ENCODE data around the gene ENTHD1. TPM values are rescaled to one million over a fixed set of nuclear protein-coding genes. Genes with fewer than 3 reads are reported as not detected.

ENTHD1 gene
- total RNA-seq, 1 donor from 2014 or later, result not detected

DNA sequence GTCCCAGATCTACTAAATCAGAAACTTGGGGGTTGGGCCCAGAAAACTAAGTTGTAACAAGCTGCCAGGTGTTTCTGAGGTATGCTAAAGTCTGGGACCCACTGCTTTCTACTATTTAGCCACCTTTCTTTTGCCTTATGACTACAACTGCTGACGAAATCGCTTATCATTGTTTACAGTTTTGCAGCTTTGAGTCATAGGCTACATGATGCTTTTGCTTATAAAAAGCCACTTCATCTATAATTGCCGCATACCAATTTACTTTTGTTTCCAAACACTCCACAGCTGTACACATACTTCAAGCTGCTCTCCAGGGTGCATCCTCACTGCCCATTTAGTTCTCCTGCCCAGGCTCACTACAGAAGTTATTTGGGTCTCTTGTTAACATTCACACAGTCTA lies 144.7 kb downstream of the ENTHD1 start:
- Mint-ChIP-seq H3K4me1 (ENCODE audit: unreplicated experiment) (no peaks in the 10 kb centered on the region), H3K27ac (ENCODE audit: unreplicated experiment) (no peak overlapping the region), H3K27me3 (ENCODE audit: unreplicated experiment) (peaks cover 1% of the 10 kb centered on the region), H3K36me3 (ENCODE audit: low read depth, unreplicated experiment) (no peaks in the 10 kb centered on the region), H3K9me3 (ENCODE audit: unreplicated experiment) (no peaks in the 10 kb centered on the region), H3K4me3 (ENCODE audit: unreplicated experiment) (no peak overlapping the region)
- DNase-seq (ENCODE audit: low spot score), result no peak
- TF ChIP-seq, protein P1, sequence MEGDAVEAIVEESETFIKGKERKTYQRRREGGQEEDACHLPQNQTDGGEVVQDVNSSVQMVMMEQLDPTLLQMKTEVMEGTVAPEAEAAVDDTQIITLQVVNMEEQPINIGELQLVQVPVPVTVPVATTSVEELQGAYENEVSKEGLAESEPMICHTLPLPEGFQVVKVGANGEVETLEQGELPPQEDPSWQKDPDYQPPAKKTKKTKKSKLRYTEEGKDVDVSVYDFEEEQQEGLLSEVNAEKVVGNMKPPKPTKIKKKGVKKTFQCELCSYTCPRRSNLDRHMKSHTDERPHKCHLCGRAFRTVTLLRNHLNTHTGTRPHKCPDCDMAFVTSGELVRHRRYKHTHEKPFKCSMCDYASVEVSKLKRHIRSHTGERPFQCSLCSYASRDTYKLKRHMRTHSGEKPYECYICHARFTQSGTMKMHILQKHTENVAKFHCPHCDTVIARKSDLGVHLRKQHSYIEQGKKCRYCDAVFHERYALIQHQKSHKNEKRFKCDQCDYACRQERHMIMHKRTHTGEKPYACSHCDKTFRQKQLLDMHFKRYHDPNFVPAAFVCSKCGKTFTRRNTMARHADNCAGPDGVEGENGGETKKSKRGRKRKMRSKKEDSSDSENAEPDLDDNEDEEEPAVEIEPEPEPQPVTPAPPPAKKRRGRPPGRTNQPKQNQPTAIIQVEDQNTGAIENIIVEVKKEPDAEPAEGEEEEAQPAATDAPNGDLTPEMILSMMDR (IDR thresholded peaks at IDR 0.05; ENCODE audit: unreplicated experiment), result no peak

DNA sequence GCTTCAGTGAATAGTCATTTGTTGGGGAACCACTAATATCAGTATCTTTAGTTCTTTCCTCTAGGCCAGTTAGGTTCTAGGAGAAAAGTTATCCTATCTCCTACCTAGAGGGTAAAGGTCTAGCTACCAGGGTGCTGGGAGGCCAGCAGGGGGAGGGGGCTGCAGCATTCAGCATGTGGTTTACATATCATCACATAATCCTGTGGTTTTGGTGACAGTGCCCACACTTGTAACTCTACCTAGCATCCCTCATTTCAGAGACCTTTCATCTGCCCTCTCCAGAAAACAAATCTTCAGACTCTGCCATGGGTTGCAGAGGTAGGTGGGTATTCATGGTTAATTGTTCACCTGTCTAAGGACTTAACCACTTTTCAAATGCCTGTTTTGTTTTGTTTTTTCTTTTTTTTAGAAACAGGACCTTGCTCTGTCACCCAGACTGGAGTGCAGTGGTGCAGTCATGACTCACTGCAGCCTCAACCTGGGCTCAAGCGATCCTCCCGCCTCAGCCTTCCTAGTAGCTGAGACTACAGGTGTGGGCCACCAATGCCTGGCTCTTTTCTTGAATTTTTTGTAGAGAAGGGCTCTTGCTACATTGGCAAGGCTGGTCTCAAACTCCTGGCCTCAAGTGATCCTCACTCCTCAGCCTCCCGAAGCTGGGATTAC lies 146.8 kb downstream of the ENTHD1 start:
- no peak overlapping the region for H3K27ac Mint-ChIP-seq (ENCODE audit: unreplicated experiment)
- no peak overlapping the region for H3K4me3 Mint-ChIP-seq (ENCODE audit: unreplicated experiment)
- TF ChIP-seq, protein P1 (IDR thresholded peaks at IDR 0.05; ENCODE audit: unreplicated experiment), result no peak
- H3K4me1 Mint-ChIP-seq (ENCODE audit: unreplicated experiment), result no peaks in the 10 kb centered on the region
- DNase-seq (ENCODE audit: low spot score), result no peak
- no peaks in the 10 kb centered on the region for H3K9me3 Mint-ChIP-seq (ENCODE audit: unreplicated experiment)
- peaks cover 1% of the 10 kb centered on the region for H3K27me3 Mint-ChIP-seq (ENCODE audit: unreplicated experiment)
- H3K36me3 Mint-ChIP-seq (ENCODE audit: low read depth, unreplicated experiment), result no peaks in the 10 kb centered on the region

DNA sequence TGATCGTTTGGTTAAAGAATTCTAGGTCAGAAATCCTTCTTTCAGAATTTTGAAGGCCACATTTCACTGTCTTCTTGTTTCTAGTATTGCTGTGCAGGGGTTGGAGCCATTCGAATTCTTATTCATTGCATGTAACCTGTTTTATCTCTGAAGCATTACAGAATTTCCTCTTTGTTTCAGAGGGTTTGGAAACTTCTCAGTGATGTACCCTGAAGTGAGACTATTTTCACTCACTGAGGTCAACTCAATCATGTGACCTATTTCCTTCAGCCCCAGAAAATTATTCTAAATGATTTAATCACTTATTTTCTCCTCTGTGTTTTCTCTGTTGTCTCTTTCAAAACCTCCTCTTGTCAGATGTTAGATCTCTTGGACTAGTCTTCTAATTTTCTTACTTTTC lies 147.8 kb downstream of the ENTHD1 start:
- H3K27me3 Mint-ChIP-seq (ENCODE audit: unreplicated experiment), result peaks cover 1% of the 10 kb centered on the region
- H3K36me3 Mint-ChIP-seq (ENCODE audit: low read depth, unreplicated experiment), result no peaks in the 10 kb centered on the region
- no peak for DNase-seq (ENCODE audit: low spot score)
- H3K27ac Mint-ChIP-seq (ENCODE audit: unreplicated experiment), result no peak overlapping the region
- H3K4me3 Mint-ChIP-seq (ENCODE audit: unreplicated experiment), result no peak overlapping the region
- H3K9me3 Mint-ChIP-seq (ENCODE audit: unreplicated experiment), result no peaks in the 10 kb centered on the region
- TF ChIP-seq, protein P1 (IDR thresholded peaks at IDR 0.05; ENCODE audit: unreplicated experiment), result no peak
- H3K4me1 Mint-ChIP-seq (ENCODE audit: unreplicated experiment), result no peaks in the 10 kb centered on the region

DNA sequence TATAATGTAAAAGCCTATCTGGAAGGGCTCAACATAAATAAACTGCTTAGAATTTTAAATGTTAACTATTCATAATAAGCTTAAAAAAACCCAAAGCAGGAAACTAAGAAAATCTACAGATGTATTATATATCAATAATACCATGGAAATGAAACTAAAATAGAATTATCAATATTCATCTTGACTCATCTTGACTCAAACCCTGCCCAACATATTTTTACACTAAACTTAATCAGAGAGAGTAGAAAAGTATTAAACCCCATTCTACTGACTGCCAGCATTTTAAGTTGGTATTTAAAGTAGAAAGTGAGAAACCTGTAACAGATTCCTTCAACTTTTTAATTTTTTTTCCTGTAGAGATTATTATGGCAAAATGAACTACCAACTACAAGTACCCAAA lies 149.2 kb downstream of the ENTHD1 start:
- no peaks in the 10 kb centered on the region for H3K4me1 Mint-ChIP-seq (ENCODE audit: unreplicated experiment)
- H3K9me3 Mint-ChIP-seq (ENCODE audit: unreplicated experiment), result no peaks in the 10 kb centered on the region
- H3K36me3 Mint-ChIP-seq (ENCODE audit: low read depth, unreplicated experiment), result no peaks in the 10 kb centered on the region
- no peak for DNase-seq (ENCODE audit: low spot score)
- no peak overlapping the region for H3K27ac Mint-ChIP-seq (ENCODE audit: unreplicated experiment)
- TF ChIP-seq, protein P1 (IDR thresholded peaks at IDR 0.05; ENCODE audit: unreplicated experiment), result no peak
- H3K4me3 Mint-ChIP-seq (ENCODE audit: unreplicated experiment), result no peak overlapping the region
- H3K27me3 Mint-ChIP-seq (ENCODE audit: unreplicated experiment), result peaks cover 1% of the 10 kb centered on the region

DNA sequence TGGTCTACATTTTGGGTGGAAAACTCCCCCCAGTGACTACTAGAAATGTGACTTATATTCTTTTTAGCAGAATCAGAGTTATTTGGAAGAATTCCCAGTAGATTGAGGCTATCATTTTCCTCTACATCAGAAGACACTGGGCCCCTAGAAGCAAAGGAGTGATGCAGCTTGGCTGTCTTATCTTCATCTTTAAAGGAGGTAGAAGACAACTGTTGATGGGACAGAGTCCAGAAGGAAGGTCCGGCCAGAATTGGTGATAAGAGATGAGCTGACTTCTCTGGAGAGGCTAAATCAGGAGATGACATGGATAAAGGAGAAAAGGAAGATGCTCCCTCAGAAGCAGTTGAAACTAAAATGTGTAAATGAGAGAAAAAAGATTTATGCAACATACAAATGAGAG lies 149.6 kb downstream of the ENTHD1 start:
- Mint-ChIP-seq H3K36me3 (ENCODE audit: low read depth, unreplicated experiment) (no peaks in the 10 kb centered on the region), H3K27ac (ENCODE audit: unreplicated experiment) (no peak overlapping the region), H3K4me1 (ENCODE audit: unreplicated experiment) (no peaks in the 10 kb centered on the region), H3K9me3 (ENCODE audit: unreplicated experiment) (no peaks in the 10 kb centered on the region), H3K27me3 (ENCODE audit: unreplicated experiment) (peaks cover 1% of the 10 kb centered on the region), H3K4me3 (ENCODE audit: unreplicated experiment) (no peak overlapping the region)
- TF ChIP-seq, protein P1 (IDR thresholded peaks at IDR 0.05; ENCODE audit: unreplicated experiment), result no peak
- DNase-seq (ENCODE audit: low spot score), result no peak

Data from endothelial cell (in vitro differentiated cells).